Measurements from ENCODE around the gene GLIS1. TPM values are rescaled to one million over a fixed set of nuclear protein-coding genes. Genes with fewer than 3 reads are reported as not detected.
"Not testable (repeated sequence)": the region's sequence is repeated elsewhere in the genome, so short reads cannot be mapped to it uniquely, and the experiment has no call there.

The GLIS1 gene
- total and polyA plus RNA-seq, 5 donors from 2014 or later: not detected

GRCh38 chr1:53557830-53558738, 180.9 kb downstream of the GLIS1 start:
- no peak overlapping the region for H3K27ac ChIP-seq (ENCODE audit: insufficient read depth, low read length, poor library complexity, severe bottlenecking)
- Mint-ChIP-seq H3K27ac (no peak overlapping the region), H3K4me3 (no peak overlapping the region), H3K36me3 (no peaks in the 10 kb centered on the region), H3K9me3 (no peaks in the 10 kb centered on the region), H3K4me1 (peaks cover 0 to 7% (median 1%) of the 10 kb centered on the region in 4 donors), H3K27me3 (peaks cover 23% of the 10 kb centered on the region)
- no peaks in the 10 kb centered on the region for H3K4me1 ChIP-seq (ENCODE audit: control insufficient read depth, insufficient read depth, low read length, poor library complexity, severe bottlenecking)
- DNase-seq (no peak), ATAC-seq (ENCODE audit: low read depth in 2 of 2) (no peak)
- no peaks in the 10 kb centered on the region for H3K36me3 ChIP-seq (ENCODE audit: control insufficient read depth, insufficient read depth, low read length)
- H3K4me3 ChIP-seq (ENCODE audit: low read depth, low read length): no peak overlapping the region
- H3K9me3 ChIP-seq (ENCODE audit: control insufficient read depth in 2 of 2, low read length in 2 of 2): no peaks in the 10 kb centered on the region
- H3K27me3 ChIP-seq (ENCODE audit: control insufficient read depth, insufficient read depth, low read length): peaks cover 5% of the 10 kb centered on the region

- H3K4me3 Mint-ChIP-seq: no peak overlapping the region
- H3K4me1 Mint-ChIP-seq: peaks cover 0 to 5% (median under 1%) of the 10 kb centered on the region in 4 donors
- Histone ChIP-seq H3K36me3 (ENCODE audit: control insufficient read depth, insufficient read depth, low read length) (no peaks in the 10 kb centered on the region), H3K27ac (ENCODE audit: insufficient read depth, low read length, poor library complexity, severe bottlenecking) (no peak overlapping the region), H3K9me3 (ENCODE audit: control insufficient read depth in 2 of 2, low read length in 2 of 2) (no peaks in the 10 kb centered on the region), H3K27me3 (ENCODE audit: control insufficient read depth, insufficient read depth, low read length) (peaks cover 2% of the 10 kb centered on the region), H3K4me3 (ENCODE audit: low read depth, low read length) (no peak overlapping the region), H3K4me1 (ENCODE audit: control insufficient read depth, insufficient read depth, low read length, poor library complexity, severe bottlenecking) (no peaks in the 10 kb centered on the region)
- ATAC-seq (ENCODE audit: low read depth in 2 of 2) (no peak), DNase-seq (no peak)
- no peaks in the 10 kb centered on the region for H3K36me3 Mint-ChIP-seq
- peaks cover 16% of the 10 kb centered on the region for H3K27me3 Mint-ChIP-seq
- H3K9me3 Mint-ChIP-seq: no peaks in the 10 kb centered on the region
- H3K27ac Mint-ChIP-seq: no peak overlapping the region
These were observed 181.6 kb downstream of the GLIS1 start for GRCh38 chr1:53557369-53557768.

GRCh38 chr1:53556657-53557227, 182.2 kb downstream of the GLIS1 start:
- Histone ChIP-seq H3K9me3 (ENCODE audit: control insufficient read depth in 2 of 2, low read length in 2 of 2) (no peaks in the 10 kb centered on the region), H3K4me3 (ENCODE audit: low read depth, low read length) (no peak overlapping the region), H3K36me3 (ENCODE audit: control insufficient read depth, insufficient read depth, low read length) (no peaks in the 10 kb centered on the region), H3K27ac (ENCODE audit: insufficient read depth, low read length, poor library complexity, severe bottlenecking) (no peak overlapping the region), H3K27me3 (ENCODE audit: control insufficient read depth, insufficient read depth, low read length) (peaks cover 2% of the 10 kb centered on the region), H3K4me1 (ENCODE audit: control insufficient read depth, insufficient read depth, low read length, poor library complexity, severe bottlenecking) (no peaks in the 10 kb centered on the region)
- Mint-ChIP-seq H3K27ac (no peak overlapping the region), H3K36me3 (no peaks in the 10 kb centered on the region), H3K9me3 (peaks cover 0 to under 1% (median 0%) of the 10 kb centered on the region in 7 donors), H3K27me3 (peaks cover 10% of the 10 kb centered on the region), H3K4me3 (no peak overlapping the region), H3K4me1 (no peaks in the 10 kb centered on the region)
- no peak for DNase-seq
- no peak for ATAC-seq (ENCODE audit: low read depth in 2 of 2)

- not testable (repeated sequence) for H3K27ac ChIP-seq (ENCODE audit: insufficient read depth, low read length, poor library complexity, severe bottlenecking); H3K4me3 Mint-ChIP-seq; H3K36me3 Mint-ChIP-seq
These were observed 183.2 kb downstream of the GLIS1 start for GRCh38 chr1:53555620-53556326.

GRCh38 chr1:53554592-53555305, 184.2 kb downstream of the GLIS1 start:
- no peaks in the 10 kb centered on the region for H3K9me3 ChIP-seq (ENCODE audit: control insufficient read depth in 2 of 2, low read length in 2 of 2)
- Mint-ChIP-seq H3K4me1 (no peaks in the 10 kb centered on the region), H3K36me3 (no peaks in the 10 kb centered on the region), H3K9me3 (peaks cover 0 to 1% (median 0%) of the 10 kb centered on the region in 7 donors), H3K27me3 (peaks cover 4% of the 10 kb centered on the region), H3K27ac (no peak overlapping the region), H3K4me3 (no peak overlapping the region)
- H3K4me3 ChIP-seq (ENCODE audit: low read depth, low read length): no peak overlapping the region
- H3K27ac ChIP-seq (ENCODE audit: insufficient read depth, low read length, poor library complexity, severe bottlenecking): no peak overlapping the region
- ATAC-seq (ENCODE audit: low read depth in 2 of 2): no peak
- H3K36me3 ChIP-seq (ENCODE audit: control insufficient read depth, insufficient read depth, low read length): no peaks in the 10 kb centered on the region
- no peak for DNase-seq
- no peaks in the 10 kb centered on the region for H3K4me1 ChIP-seq (ENCODE audit: control insufficient read depth, insufficient read depth, low read length, poor library complexity, severe bottlenecking)
- H3K27me3 ChIP-seq (ENCODE audit: control insufficient read depth, insufficient read depth, low read length): no peaks in the 10 kb centered on the region

More at GRCh38 chr1:53555620-53556326, 183.2 kb downstream of the GLIS1 start:
- H3K9me3 ChIP-seq (ENCODE audit: control insufficient read depth in 2 of 2, low read length in 2 of 2); H3K4me3 ChIP-seq (ENCODE audit: low read depth, low read length); H3K36me3 ChIP-seq (ENCODE audit: control insufficient read depth, insufficient read depth, low read length); H3K27ac Mint-ChIP-seq; DNase-seq; H3K27me3 Mint-ChIP-seq; H3K9me3 Mint-ChIP-seq; H3K27me3 ChIP-seq (ENCODE audit: control insufficient read depth, insufficient read depth, low read length); ATAC-seq (ENCODE audit: low read depth in 2 of 2); H3K4me1 ChIP-seq (ENCODE audit: control insufficient read depth, insufficient read depth, low read length, poor library complexity, severe bottlenecking); H3K4me1 Mint-ChIP-seq: not testable (repeated sequence)

GRCh38 chr1:53553734-53554509, 185.0 kb downstream of the GLIS1 start:
- DNase-seq: no peak

More at GRCh38 chr1:53553734-53554509, 185.0 kb downstream of the GLIS1 start:
- peaks cover 0 to 1% (median 0%) of the 10 kb centered on the region in 7 donors for H3K9me3 Mint-ChIP-seq
- H3K27me3 Mint-ChIP-seq: no peaks in the 10 kb centered on the region
- H3K4me3 Mint-ChIP-seq: no peak overlapping the region
- no peak overlapping the region for H3K27ac Mint-ChIP-seq
- no peaks in the 10 kb centered on the region for H3K4me1 Mint-ChIP-seq
- Histone ChIP-seq H3K4me1 (ENCODE audit: control insufficient read depth, insufficient read depth, low read length, poor library complexity, severe bottlenecking) (no peaks in the 10 kb centered on the region), H3K36me3 (ENCODE audit: control insufficient read depth, insufficient read depth, low read length) (no peaks in the 10 kb centered on the region), H3K4me3 (ENCODE audit: low read depth, low read length) (no peak overlapping the region), H3K27me3 (ENCODE audit: control insufficient read depth, insufficient read depth, low read length) (no peaks in the 10 kb centered on the region), H3K27ac (ENCODE audit: insufficient read depth, low read length, poor library complexity, severe bottlenecking) (no peak overlapping the region), H3K9me3 (ENCODE audit: control insufficient read depth in 2 of 2, low read length in 2 of 2) (no peaks in the 10 kb centered on the region)
- H3K36me3 Mint-ChIP-seq: no peaks in the 10 kb centered on the region
- no peak for ATAC-seq (ENCODE audit: low read depth in 2 of 2)
